GM18517 (cell line): Measurements from ENCODE around the gene ABCF3.

Source experiments
- ATAC-seq: cut with Tn5 transposase; IDR thresholded peaks from one replicate; pipeline ENCODE4 v1.9.1; 2021; ENCODE audit warnings: mild to moderate bottlenecking, moderate library complexity; ENCODE audit not compliant: unreplicated experiment

ABCF3 gene

GRCh38 chr3:184185461-184186183 lies 377 bp upstream of the ABCF3 start:
- peak; percentile 92 for ATAC-seq

GRCh38 chr3:184186902-184187207 lies 856 bp downstream of the ABCF3 start:
- no peak for ATAC-seq

GRCh38 chr3:184188080-184188479 lies 2.1 kb downstream of the ABCF3 start:
- ATAC-seq, result no peak

GRCh38 chr3:184189421-184189820 lies 3.4 kb downstream of the ABCF3 start:
- no peak for ATAC-seq

- no peak for ATAC-seq
Observed at GRCh38 chr3:184192889-184193288, 6.9 kb downstream of the ABCF3 start.

GRCh38 chr3:184193991-184194539 lies 8.1 kb downstream of the ABCF3 start:
- no peak for ATAC-seq

- no peak for ATAC-seq
Observed at GRCh38 chr3:184196536-184196935, 10.5 kb downstream of the ABCF3 start.

GRCh38 chr3:184198509-184198908 lies 12.5 kb downstream of the ABCF3 start:
- no peak for ATAC-seq

- no peak for ATAC-seq
Observed at GRCh38 chr3:184200825-184201224, 14.8 kb downstream of the ABCF3 start.

- ATAC-seq, result no peak
Observed at GRCh38 chr3:184203526-184203925, 17.5 kb downstream of the ABCF3 start.

- ATAC-seq, result no peak
Observed at GRCh38 chr3:184209146-184209923, 23.3 kb downstream of the ABCF3 start.

GRCh38 chr3:184211297-184211696 lies 25.3 kb downstream of the ABCF3 start:
- no peak for ATAC-seq

GRCh38 chr3:184211718-184212117 lies 25.7 kb downstream of the ABCF3 start:
- no peak for ATAC-seq

GRCh38 chr3:184218814-184219213 lies 32.8 kb downstream of the ABCF3 start:
- ATAC-seq, result no peak

- ATAC-seq, result no peak
Observed at GRCh38 chr3:184222521-184222920, 36.5 kb downstream of the ABCF3 start.

- no peak for ATAC-seq
Observed at GRCh38 chr3:184223946-184224345, 37.9 kb downstream of the ABCF3 start.

GRCh38 chr3:184227481-184227935 lies 41.5 kb downstream of the ABCF3 start:
- no peak for ATAC-seq

GRCh38 chr3:184228376-184229137 lies 42.6 kb downstream of the ABCF3 start:
- ATAC-seq, result no peak

- peak; percentile 55 for ATAC-seq
Observed at GRCh38 chr3:184229394-184230080, 43.5 kb downstream of the ABCF3 start, which contains the start of gene VWA5B2. Gene VWA5B2, plus strand, starts transcription at chr3:184229585. Its CDS starts 944 bp downstream, at chr3:184230529.

GRCh38 chr3:184230081-184230602 lies 44.1 kb downstream of the ABCF3 start:
- no peak for ATAC-seq
